HUDEP-2 (cell line): Measurements from ENCODE around the gene EHD3.

Experiments used
- DNase-seq, 76 experiments: peaks; one replicate each; lab custom pipeline; 2025; ENCODE audit not compliant: unreplicated experiment in 76 of 76; lab: John Stamatoyannopoulos, UW

The EHD3 gene

DNA sequence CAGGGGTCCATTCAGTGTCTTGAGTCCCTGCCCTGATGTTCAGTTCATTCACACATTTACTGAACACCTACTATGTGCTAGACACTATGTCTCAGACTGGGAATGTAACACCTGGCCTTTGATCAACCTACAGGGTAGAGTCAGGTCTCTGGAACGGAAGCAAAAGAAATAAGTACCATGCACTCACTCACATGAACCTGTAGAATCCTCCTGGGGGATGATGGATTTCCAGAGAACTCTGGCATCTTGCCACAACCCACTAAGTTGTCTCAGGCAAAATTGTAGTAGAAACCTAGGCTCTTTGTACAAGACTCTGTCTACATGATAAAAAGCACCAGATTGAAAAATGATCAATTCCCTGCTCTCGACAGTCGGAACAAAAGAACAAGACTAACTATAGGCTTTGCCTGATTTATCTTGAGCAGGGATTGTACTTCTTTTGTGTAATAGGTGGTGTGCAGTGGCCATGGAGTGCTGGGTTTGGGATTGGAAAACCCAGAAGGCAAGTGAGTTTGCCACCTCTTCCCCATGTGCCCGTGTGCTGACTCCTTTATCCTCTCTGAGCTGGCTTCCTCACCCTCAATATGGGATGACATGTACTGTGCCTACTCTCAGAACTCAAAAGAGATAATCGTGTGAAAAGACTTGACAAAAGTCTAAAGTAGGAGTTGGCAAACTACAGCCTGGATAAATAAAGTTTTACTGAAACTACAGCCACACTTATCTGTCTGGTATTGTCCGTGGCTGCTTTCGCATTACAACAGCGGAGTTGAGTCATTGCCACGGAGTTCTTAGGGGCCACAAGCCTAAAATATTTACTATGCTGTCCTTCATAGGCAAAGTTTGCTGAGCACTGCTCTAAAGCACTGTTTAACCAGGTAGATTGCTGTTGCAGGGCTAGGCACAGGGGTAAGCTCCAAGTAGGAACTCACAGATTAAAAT, 21.0 kb upstream of the EHD3 start:
- DNase-seq: no peak

- DNase-seq: no peak
Observed at GRCh38 chr2:31213601-31214443, 20.1 kb upstream of the EHD3 start.

DNA sequence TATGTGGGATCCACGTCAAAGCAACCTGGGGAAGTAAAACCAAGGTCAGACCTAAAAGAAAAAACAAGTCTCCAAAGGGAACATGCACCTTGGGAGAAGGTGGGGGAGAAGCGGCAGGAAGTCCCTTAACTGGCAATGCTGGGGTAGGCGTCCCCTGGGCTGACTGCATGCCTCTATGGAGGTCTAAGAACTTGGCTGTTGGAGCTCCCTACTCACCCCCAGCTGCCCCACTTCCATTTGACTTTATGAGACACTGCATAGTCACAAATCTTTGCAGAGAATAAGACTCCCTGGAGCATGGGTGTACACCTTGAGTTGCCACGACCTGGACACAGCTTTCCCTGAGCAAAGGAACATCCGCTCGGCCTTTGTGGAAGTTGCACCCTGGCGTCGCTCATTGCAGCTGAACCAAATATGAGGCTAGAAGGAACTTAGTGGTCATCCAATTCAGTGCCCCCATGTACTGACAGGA, 19.5 kb upstream of the EHD3 start:
- no peak for DNase-seq

DNA sequence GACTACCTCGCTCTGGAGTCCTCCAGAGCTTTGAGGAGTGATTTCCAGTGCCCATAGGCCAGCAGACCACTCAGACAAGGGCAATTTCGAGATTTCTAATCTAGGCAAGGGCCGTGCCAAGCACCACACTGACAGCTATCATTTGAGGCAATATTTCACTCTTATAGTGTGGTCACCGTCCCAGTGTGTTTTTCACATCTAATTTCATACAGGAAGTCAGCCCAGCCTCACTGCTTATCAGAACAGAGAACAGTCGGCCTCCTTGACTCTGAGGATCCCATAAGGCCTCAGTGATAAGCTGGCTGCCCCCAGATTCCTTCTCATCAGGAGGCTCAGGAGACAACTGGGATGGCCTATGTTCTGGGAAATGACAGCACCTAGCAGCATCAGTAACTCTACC, 17.2 kb upstream of the EHD3 start:
- peak in 8 of 76 experiments; percentile 3 to 25 (median 16) for DNase-seq

GRCh38 chr2:31217465-31218200, 16.3 kb upstream of the EHD3 start, which contains the start of gene CAPN14:
Gene CAPN14 (minus strand): TSS chr2:31217515. CDS start chr2:31205447, 12,068 bp downstream.
- no peak for DNase-seq

GRCh38 chr2:31219131-31219969, 14.6 kb upstream of the EHD3 start:
- no peak for DNase-seq

DNA sequence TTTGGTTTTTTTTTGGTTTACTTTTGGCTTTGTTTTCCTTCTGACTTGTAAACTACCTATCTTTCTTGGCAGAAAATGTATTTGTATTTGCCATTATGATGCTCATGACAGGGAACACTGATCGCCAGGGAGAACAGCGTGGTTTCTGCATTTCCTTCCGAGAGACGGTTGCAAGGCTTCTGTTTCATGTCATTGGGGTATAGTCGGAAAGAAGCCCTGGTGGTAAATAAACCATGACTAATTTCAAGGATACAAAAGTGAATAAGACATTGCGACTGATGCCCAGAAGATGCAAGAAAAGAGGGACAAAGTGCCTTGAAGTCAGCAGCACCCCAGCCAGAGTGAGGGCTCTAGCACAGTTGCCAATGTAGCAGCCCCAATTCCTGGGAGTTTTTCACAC, 12.4 kb upstream of the EHD3 start:
- DNase-seq: no peak

- DNase-seq: no peak
Observed at GRCh38 chr2:31222071-31222470, 11.9 kb upstream of the EHD3 start.

- DNase-seq: no peak
Observed at GRCh38 chr2:31223026-31223425, 10.9 kb upstream of the EHD3 start.

GRCh38 chr2:31223749-31224148, 10.2 kb upstream of the EHD3 start:
- DNase-seq: no peak

GRCh38 chr2:31226266-31226665, 7.7 kb upstream of the EHD3 start:
- DNase-seq: no peak

GRCh38 chr2:31227110-31227509, 6.8 kb upstream of the EHD3 start:
- DNase-seq: no peak

GRCh38 chr2:31227711-31228125, 6.2 kb upstream of the EHD3 start:
- no peak for DNase-seq

- DNase-seq: no peak
Observed at GRCh38 chr2:31228717-31229116, 5.2 kb upstream of the EHD3 start.

- no peak for DNase-seq
Observed at GRCh38 chr2:31230751-31231150, 3.2 kb upstream of the EHD3 start.

DNA sequence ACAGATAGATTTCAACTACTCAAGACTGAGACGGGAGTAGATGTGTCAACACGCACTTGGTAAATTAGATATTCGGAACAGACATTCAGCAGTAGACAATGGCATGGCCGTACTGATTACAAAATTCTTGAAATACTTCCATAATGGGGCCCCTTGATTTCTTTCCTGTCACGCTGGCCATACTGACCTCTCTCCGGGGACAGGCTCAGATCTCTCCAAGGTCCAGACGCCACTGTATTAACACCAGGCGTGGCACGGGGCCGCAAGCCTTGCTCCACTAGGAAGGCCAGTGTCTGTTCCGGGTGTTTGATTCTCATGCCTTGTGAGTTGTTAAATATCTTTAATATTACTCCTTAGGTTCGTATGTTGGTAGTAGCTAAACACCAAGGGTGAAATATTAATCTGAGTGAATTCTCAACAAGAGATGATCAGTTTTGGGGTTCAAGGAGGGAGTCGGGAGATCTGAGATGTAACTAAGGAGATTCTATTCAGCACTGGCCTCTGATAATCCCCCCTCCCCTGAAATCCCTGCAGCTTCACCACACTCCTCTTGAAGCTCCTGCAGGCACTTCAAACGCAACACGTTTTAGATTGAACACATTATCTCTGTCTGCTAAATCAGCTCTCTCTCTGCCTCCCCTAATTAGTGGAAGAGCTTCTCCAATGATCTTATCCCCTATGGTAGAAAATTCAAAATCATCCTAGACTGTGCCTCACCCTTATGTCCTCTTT, 2.2 kb upstream of the EHD3 start:
- DNase-seq: no peak

- no peak for DNase-seq
Observed at GRCh38 chr2:31232586-31232985, 1.4 kb upstream of the EHD3 start.

DNA sequence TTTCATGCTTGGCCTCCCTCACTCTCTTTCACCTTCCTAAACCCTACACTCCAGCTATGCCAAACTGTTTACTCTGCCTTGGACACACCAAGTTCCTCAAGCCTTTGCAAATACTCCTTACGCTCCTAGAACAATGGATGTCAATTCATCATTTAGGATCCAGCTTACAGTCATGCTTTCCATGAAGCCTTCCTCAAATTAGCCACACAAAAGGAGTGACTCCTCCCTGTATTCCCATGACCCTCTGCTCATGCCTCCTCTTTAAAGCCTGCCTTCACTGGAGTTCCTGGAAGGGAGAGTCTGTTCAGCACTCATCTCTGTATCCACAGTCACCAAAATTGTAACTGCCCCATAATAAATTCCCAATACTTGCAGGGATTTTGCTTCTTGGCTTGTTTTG, 721 bp upstream of the EHD3 start:
- DNase-seq: no peak
